ENCODE measurements around the gene SPATA2L. TPM values are rescaled to one million over a fixed set of nuclear protein-coding genes. Genes with fewer than 3 reads are reported as not detected.

SPATA2L gene
- total and polyA plus RNA-seq, 2 of the 13 experiments (the other 11 are each of a cell fraction or from before 2014, with no cell fraction given), result 9.1 to 20.7 TPM

GRCh38 chr16:89657442-89658220 is 43.9 kb downstream of the SPATA2L start, which contains the start of the genes CHMP1A and SPATA33 (continued):
- TF ChIP-seq ZNF607 (CRISPR knock-in tag; IDR thresholded peaks at IDR 0.05; ENCODE audit: borderline replicate concordance) (no peak), TBP (CRISPR knock-in tag; IDR thresholded peaks at IDR 0.05) (no peak; the same call in 1 of the 2 replicates), RFX5 (IDR thresholded peaks at IDR 0.05; ENCODE audit: low read depth, low read length) (no peak), TOPORS (CRISPR knock-in tag; IDR thresholded peaks at IDR 0.05) (peak; percentile 72), ZNF784 (CRISPR knock-in tag; IDR thresholded peaks at IDR 0.05; ENCODE audit: borderline replicate concordance) (no peak; the same call in 1 of the 2 replicates), TRIM22 (IDR thresholded peaks at IDR 0.05) (no peak), TEAD3 (CRISPR knock-in tag; optimal IDR thresholded peaks at IDR 0.05; ENCODE audit: borderline replicate concordance) (peak; percentile 55), ZNF512B (CRISPR knock-in tag; IDR thresholded peaks at IDR 0.05; ENCODE audit: borderline replicate concordance) (0 out of 2 replicates have a peak, but pooled peaks have one; percentile 33), YY1 (IDR thresholded peaks at IDR 0.05; ENCODE audit: insufficient read depth, insufficient replicate concordance, low read depth, low read length) (peak; percentile 71), ZNF350 (CRISPR knock-in tag; IDR thresholded peaks at IDR 0.05; ENCODE audit: borderline replicate concordance, low read depth) (no peak), ZNF280B (CRISPR knock-in tag; IDR thresholded peaks at IDR 0.05; ENCODE audit: borderline replicate concordance) (peak; percentile 87), STAG1 (CRISPR knock-in tag; IDR thresholded peaks at IDR 0.05) (no peak; the same call in 1 of the 2 replicates), SMAD1 (CRISPR knock-in tag; IDR thresholded peaks at IDR 0.05; ENCODE audit: borderline replicate concordance, low read depth) (no peak), ZNF253 (CRISPR knock-in tag; IDR thresholded peaks at IDR 0.05; ENCODE audit: borderline replicate concordance) (no peak), HDAC6 (IDR thresholded peaks at IDR 0.05; ENCODE audit: low read depth, low read length) (no peak), SMARCE1 (IDR thresholded peaks at IDR 0.05; ENCODE audit: borderline replicate concordance) (no peak), JARID2 (CRISPR knock-in tag; IDR thresholded peaks at IDR 0.05; ENCODE audit: insufficient replicate concordance) (peak; percentile 69), SRSF4 (IDR thresholded peaks at IDR 0.05; ENCODE audit: low read depth, low read length, poor library complexity, severe bottlenecking) (no peak), NFYC (CRISPR knock-in tag; IDR thresholded peaks at IDR 0.05) (0 out of 2 replicates have a peak, but pooled peaks have one; percentile 8), POLR2AphosphoS5 (IDR thresholded peaks at IDR 0.05; ENCODE audit: low read depth, low read length) (peak; percentile 65), SMYD3 (CRISPR knock-in tag; IDR thresholded peaks at IDR 0.05) (no peak), KAT2B (IDR thresholded peaks at IDR 0.05; ENCODE audit: borderline replicate concordance, low read depth, low read length) (no peak), ETV5 (CRISPR knock-in tag; IDR thresholded peaks at IDR 0.05; ENCODE audit: borderline replicate concordance) (peak; percentile 93)
